Transverse colon (tissue), 4 donors: Measurements from ENCODE around the gene SETD1A. TPM values are rescaled to one million over a fixed set of nuclear protein-coding genes. Genes with fewer than 3 reads are reported as not detected.

ENCODE experiments used
- DNase-seq: peaks from one replicate; pipeline ENCODE4 v3.0.0-alpha.2; 2019
- H3K27ac ChIP-seq, 4 donors: fragments of 200-600 bp; sonication (generic); 2 replicates each; pipeline ENCODE4 v1.5.1; 2016 to 2018; ENCODE audit warnings: inconsistent platforms in 4 of 4
- H3K27me3 ChIP-seq: fragments of 200-600 bp; sonication (generic); 2 replicates; pipeline ENCODE4 v1.5.1; 2017; ENCODE audit warnings: inconsistent platforms
- H3K36me3 ChIP-seq, 4 donors: fragments of 200-600 bp; sonication (generic); 2 replicates each; pipeline ENCODE4 v1.5.1; 2017 to 2019; ENCODE audit warnings: inconsistent platforms in 4 of 4
- H3K4me1 ChIP-seq, 4 donors: fragments of 200-600 bp; sonication (generic); 2 replicates each; pipeline ENCODE4 v1.5.1; 2017 to 2020; ENCODE audit warnings: inconsistent platforms in 4 of 4
- H3K4me3 ChIP-seq, 4 donors: fragments of 200-600 bp; sonication (generic); 1 replicate in 1 of 4; 2 replicates in 3 of 4; pipeline versions ENCODE4 v1.5.1 to v1.6.1; 2017 to 2019; ENCODE audit warnings: inconsistent platforms in 4 of 4
- H3K9me3 ChIP-seq, 2 donors: fragments of 200-600 bp; sonication (generic); 2 replicates each; pipeline ENCODE4 v1.5.1; 2017 to 2019; ENCODE audit warnings: inconsistent platforms in 2 of 2
- EP300 ChIP-seq: sonication (generic); formaldehyde crosslinking; IDR thresholded peaks from one replicate; pipeline ENCODE4 v1.6.1; 2017; ENCODE audit warnings: antibody characterized with exemption, low read depth
- POLR2A ChIP-seq: fragments of 450-650 bp; IDR thresholded peaks from one replicate; pipeline ENCODE4 v1.6.1; 2016; ENCODE audit warnings: antibody characterized with exemption, mild to moderate bottlenecking, moderate library complexity
- POLR2AphosphoS5 ChIP-seq, 3 donors: sonication (generic); formaldehyde crosslinking; IDR thresholded peaks; one replicate each; pipeline ENCODE4 v1.6.1; 2016; ENCODE audit warnings: antibody characterized with exemption in 3 of 3
- WGBS, 2 donors: methylation state at CpG; one replicate each; pipeline ENCODE4 v1.1.5; 2018; ENCODE audit warnings: low coverage in 1 of 2; 5-methylcytosine and 5-hydroxymethylcytosine counted together
- in situ Hi-C, 4 donors: fragments of 200-750 bp; cut with MboI; loops; one replicate each; pipeline versions ENCODE4 v1.15.0 to v1.15.1; 2017; ENCODE audit warnings: low sequenced_read_pairs in 3 of 4, low pct_ligation_motif_present in 1 of 4, low pct_unique_long_range_greater_than_20kb in 1 of 4
- intact Hi-C: fragments of 100-400 bp; cut with DNase I; formaldehyde crosslinking; loops from one replicate; pipeline ENCODE4 v1.15.1; 2023; ENCODE audit warnings: low total_unique reads
- total RNA-seq, 4 donors: library from RNA; depleted of rRNA; stranded (reverse); fragments of >200 nt; gene quantifications; one replicate each; pipeline ENCODE4 v1.1.0, GENCODE V29; 2016
- TF ChIP-seq, protein P1 (sequence below), 5 experiments: fragments of 200-600 bp in 3 of 5; fragments of 450-650 bp in 2 of 5; sonication (generic) in 3 of 5; IDR thresholded peaks; 1 replicate in 2 of 5; 2 replicates in 3 of 5; pipeline ENCODE4 v1.5.1; 2016 to 2017; ENCODE audit warnings: antibody characterized with exemption in 5 of 5, inconsistent platforms in 3 of 5, mild to moderate bottlenecking in 2 of 5, moderate library complexity in 1 of 5

The SETD1A gene
- total RNA-seq, 4 donors from 2014 or later = 5.3 to 37.0 (median 10.8) TPM

DNA sequence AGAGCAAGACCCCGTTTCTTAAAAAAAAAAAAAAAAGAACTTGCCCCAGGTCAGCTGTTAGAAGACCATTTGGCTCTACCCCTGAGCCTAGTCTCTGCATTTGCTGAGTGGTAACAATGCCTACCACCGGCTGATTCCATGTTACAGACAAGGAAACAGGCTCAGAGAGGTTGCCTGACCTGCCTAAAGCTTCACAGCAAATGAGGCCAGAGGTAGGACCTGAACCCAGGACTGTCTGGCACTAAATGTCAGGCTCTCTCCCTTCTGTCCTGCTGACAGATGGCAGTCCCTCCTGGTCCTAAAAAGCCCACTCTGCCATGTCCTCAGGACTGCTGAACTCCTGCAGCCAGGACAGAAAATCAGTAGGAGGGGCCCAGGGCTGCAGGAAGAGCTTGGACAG is 47.1 kb downstream of the SETD1A start:
- no peaks in the 10 kb centered on the region for H3K36me3 ChIP-seq
- H3K4me3 ChIP-seq = no peak overlapping the region
- H3K27me3 ChIP-seq = peaks cover 41% of the 10 kb centered on the region
- in situ Hi-C loops (no loop called here), intact Hi-C loops (no loop called here)
- TF ChIP-seq POLR2A = no peak
- TF ChIP-seq POLR2AphosphoS5 (IDR thresholded peaks at IDR 0.05) = no peak
- TF ChIP-seq, protein P1, sequence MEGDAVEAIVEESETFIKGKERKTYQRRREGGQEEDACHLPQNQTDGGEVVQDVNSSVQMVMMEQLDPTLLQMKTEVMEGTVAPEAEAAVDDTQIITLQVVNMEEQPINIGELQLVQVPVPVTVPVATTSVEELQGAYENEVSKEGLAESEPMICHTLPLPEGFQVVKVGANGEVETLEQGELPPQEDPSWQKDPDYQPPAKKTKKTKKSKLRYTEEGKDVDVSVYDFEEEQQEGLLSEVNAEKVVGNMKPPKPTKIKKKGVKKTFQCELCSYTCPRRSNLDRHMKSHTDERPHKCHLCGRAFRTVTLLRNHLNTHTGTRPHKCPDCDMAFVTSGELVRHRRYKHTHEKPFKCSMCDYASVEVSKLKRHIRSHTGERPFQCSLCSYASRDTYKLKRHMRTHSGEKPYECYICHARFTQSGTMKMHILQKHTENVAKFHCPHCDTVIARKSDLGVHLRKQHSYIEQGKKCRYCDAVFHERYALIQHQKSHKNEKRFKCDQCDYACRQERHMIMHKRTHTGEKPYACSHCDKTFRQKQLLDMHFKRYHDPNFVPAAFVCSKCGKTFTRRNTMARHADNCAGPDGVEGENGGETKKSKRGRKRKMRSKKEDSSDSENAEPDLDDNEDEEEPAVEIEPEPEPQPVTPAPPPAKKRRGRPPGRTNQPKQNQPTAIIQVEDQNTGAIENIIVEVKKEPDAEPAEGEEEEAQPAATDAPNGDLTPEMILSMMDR (IDR thresholded peaks at IDR 0.05) = no peak
- TF ChIP-seq EP300 = no peak
- 64% methylated on average over 2 of the region's 2 CpGs; no CpG with 5 or more reads in 1 of the 2 donors for WGBS, 2 donors
- H3K4me1 ChIP-seq = no peaks in the 10 kb centered on the region
- H3K27ac ChIP-seq = no peak overlapping the region
- no peaks in the 10 kb centered on the region for H3K9me3 ChIP-seq
- no peak for DNase-seq

DNA sequence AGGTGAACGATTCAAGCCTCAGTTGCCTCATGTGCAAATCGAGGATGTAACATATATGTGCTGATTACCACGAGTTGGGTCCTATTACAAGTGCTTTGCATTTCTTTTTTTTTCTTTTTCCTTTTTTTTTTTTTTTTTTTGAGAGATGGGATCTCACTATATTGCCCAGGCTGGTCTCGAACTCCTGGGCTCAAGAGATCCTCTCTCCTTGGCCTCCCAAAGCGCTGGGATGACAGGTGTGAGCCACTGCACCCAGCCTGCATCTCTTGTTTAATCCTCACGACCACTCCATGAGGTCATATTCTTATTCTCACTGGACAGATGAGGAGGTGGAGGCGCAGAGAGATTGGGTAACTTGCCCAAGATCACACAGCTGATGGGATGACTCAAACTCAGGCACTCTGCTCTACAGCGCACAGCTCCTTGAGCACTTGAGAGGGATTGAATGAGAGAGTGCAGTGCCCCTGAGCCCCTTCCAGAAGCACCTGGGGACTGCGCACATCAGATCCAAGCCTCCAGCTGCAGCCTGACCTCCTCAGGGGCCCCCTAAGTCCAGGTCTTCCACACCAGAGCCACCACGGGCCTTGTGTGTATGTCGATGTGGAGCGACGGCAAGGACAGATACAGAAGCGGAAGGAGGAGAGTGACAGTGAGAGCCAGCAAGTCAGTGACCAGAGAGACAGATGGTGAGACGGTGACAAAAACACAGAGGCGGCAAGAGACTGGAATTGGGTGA is 48.0 kb downstream of the SETD1A start:
- in situ Hi-C loops = no loop called here
- no peak overlapping the region for H3K27ac ChIP-seq
- no peak overlapping the region for H3K4me3 ChIP-seq
- H3K36me3 ChIP-seq = no peaks in the 10 kb centered on the region
- TF ChIP-seq POLR2AphosphoS5 (IDR thresholded peaks at IDR 0.05) = no peak
- no peak for TF ChIP-seq EP300
- TF ChIP-seq POLR2A = no peak
- TF ChIP-seq, protein P1 (IDR thresholded peaks at IDR 0.05) = no peak
- no peaks in the 10 kb centered on the region for H3K4me1 ChIP-seq
- WGBS, 2 donors = 70 to 73% methylated on average over 8 to 16 of the region's 16 CpGs
- H3K9me3 ChIP-seq = no peaks in the 10 kb centered on the region
- DNase-seq = no peak
- intact Hi-C loops = no loop called here
- H3K27me3 ChIP-seq = peaks cover 47% of the 10 kb centered on the region

- H3K4me3 ChIP-seq = no peak overlapping the region
- no peaks in the 10 kb centered on the region for H3K36me3 ChIP-seq
- in situ Hi-C loops = no loop called here
- H3K27ac ChIP-seq = no peak overlapping the region
- H3K9me3 ChIP-seq = no peaks in the 10 kb centered on the region
- 50 to 54% methylated on average over 7 of the region's 7 CpGs for WGBS, 2 donors
- TF ChIP-seq, protein P1 (IDR thresholded peaks at IDR 0.05) = no peak
- TF ChIP-seq POLR2AphosphoS5 (IDR thresholded peaks at IDR 0.05) = no peak
- intact Hi-C loops = no loop called here
- peaks cover 0 to 4% (median 0%) of the 10 kb centered on the region in 4 donors for H3K4me1 ChIP-seq
- DNase-seq = no peak
- H3K27me3 ChIP-seq = peaks cover 52% of the 10 kb centered on the region
Observed at GRCh38 chr16:31006086-31006385, 48.5 kb downstream of the SETD1A start.

DNA sequence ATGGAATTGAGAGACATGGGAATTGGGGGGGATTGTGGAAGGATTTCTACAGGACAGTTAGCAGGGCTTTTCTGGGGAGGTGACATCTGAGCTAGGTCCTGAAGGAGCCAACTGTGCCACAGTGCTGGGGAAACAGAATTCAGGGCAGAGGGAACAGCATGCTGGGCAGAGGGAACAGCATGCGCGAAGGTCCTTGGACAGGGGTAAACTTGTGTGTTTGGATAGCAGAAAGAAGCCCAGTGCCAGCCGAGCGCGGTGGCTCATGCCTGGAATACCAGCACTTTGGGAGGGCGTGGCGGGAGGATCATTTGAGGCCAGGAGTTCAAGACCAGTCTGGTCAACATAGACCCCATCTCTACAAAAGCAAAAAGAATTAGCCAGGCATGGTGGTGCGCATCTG is 49.0 kb downstream of the SETD1A start:
- H3K4me1 ChIP-seq = peaks cover 0 to 4% (median 0%) of the 10 kb centered on the region in 4 donors
- H3K9me3 ChIP-seq = no peaks in the 10 kb centered on the region
- no peaks in the 10 kb centered on the region for H3K36me3 ChIP-seq
- no peak overlapping the region for H3K27ac ChIP-seq
- intact Hi-C loops (no loop called here), in situ Hi-C loops (no loop called here)
- peaks cover 56% of the 10 kb centered on the region for H3K27me3 ChIP-seq
- H3K4me3 ChIP-seq = no peak overlapping the region
- TF ChIP-seq, protein P1 (IDR thresholded peaks at IDR 0.05) = no peak
- TF ChIP-seq EP300 (no peak), POLR2A (no peak), POLR2AphosphoS5 (IDR thresholded peaks at IDR 0.05) (no peak)
- no peak for DNase-seq
- 85 to 91% methylated on average over 4 to 8 of the region's 8 CpGs for WGBS, 2 donors
